ENCODE data around the gene RYR2.

Gene RYR2

GRCh38 chr1:237878406-237878805 is 836.4 kb downstream of the RYR2 start:
- peak overlapping the region; percentile 14 for H3K27ac ChIP-seq (ENCODE audit: poor library complexity, severe bottlenecking)
- DNase-seq (ENCODE audit: low spot score), result no peak
- H3K9me3 ChIP-seq (ENCODE audit: severe bottlenecking), result no peaks in the 10 kb centered on the region
- ATAC-seq (ENCODE audit: low read depth), result no peak
- TF ChIP-seq, protein P1, sequence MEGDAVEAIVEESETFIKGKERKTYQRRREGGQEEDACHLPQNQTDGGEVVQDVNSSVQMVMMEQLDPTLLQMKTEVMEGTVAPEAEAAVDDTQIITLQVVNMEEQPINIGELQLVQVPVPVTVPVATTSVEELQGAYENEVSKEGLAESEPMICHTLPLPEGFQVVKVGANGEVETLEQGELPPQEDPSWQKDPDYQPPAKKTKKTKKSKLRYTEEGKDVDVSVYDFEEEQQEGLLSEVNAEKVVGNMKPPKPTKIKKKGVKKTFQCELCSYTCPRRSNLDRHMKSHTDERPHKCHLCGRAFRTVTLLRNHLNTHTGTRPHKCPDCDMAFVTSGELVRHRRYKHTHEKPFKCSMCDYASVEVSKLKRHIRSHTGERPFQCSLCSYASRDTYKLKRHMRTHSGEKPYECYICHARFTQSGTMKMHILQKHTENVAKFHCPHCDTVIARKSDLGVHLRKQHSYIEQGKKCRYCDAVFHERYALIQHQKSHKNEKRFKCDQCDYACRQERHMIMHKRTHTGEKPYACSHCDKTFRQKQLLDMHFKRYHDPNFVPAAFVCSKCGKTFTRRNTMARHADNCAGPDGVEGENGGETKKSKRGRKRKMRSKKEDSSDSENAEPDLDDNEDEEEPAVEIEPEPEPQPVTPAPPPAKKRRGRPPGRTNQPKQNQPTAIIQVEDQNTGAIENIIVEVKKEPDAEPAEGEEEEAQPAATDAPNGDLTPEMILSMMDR (IDR thresholded peaks at IDR 0.05; ENCODE audit: poor library complexity, severe bottlenecking), result no peak
- peaks cover 32% of the 10 kb centered on the region for H3K4me1 ChIP-seq (ENCODE audit: insufficient read depth, poor library complexity, severe bottlenecking)
- H3K36me3 ChIP-seq (ENCODE audit: low read depth), result no peaks in the 10 kb centered on the region
- no peaks in the 10 kb centered on the region for H3K27me3 ChIP-seq (ENCODE audit: insufficient read depth, poor library complexity, severe bottlenecking)
- H3K4me3 ChIP-seq (ENCODE audit: severe bottlenecking), result no peak overlapping the region

GRCh38 chr1:237879195-237879594 is 837.2 kb downstream of the RYR2 start:
- Histone ChIP-seq H3K9me3 (ENCODE audit: severe bottlenecking) (no peaks in the 10 kb centered on the region), H3K27ac (ENCODE audit: poor library complexity, severe bottlenecking) (peak overlapping the region; percentile 14), H3K4me1 (ENCODE audit: insufficient read depth, poor library complexity, severe bottlenecking) (peaks cover 28% of the 10 kb centered on the region), H3K4me3 (ENCODE audit: severe bottlenecking) (no peak overlapping the region), H3K36me3 (ENCODE audit: low read depth) (no peaks in the 10 kb centered on the region), H3K27me3 (ENCODE audit: insufficient read depth, poor library complexity, severe bottlenecking) (no peaks in the 10 kb centered on the region)
- peak; percentile 97 for ATAC-seq (ENCODE audit: low read depth)
- TF ChIP-seq, protein P1 (IDR thresholded peaks at IDR 0.05; ENCODE audit: poor library complexity, severe bottlenecking), result no peak
- DNase-seq (ENCODE audit: low spot score), result no peak
